ENCODE measurements around the gene NAPSA. TPM values are rescaled to one million over a fixed set of nuclear protein-coding genes. Genes with fewer than 3 reads are reported as not detected.

Gene NAPSA
- total RNA-seq, 1 donor from 2014 or later, result not detected

- H2AFZ ChIP-seq (ENCODE audit: low read depth, low read length), result no peak overlapping the region
- H3K4me1 Mint-ChIP-seq (ENCODE audit: low read depth, unreplicated experiment), result no peaks in the 10 kb centered on the region
- peaks cover 8% of the 10 kb centered on the region for H3K36me3 Mint-ChIP-seq (ENCODE audit: low read depth, unreplicated experiment)
- peak overlapping the region; percentile 77 for H3K4me3 Mint-ChIP-seq (ENCODE audit: unreplicated experiment)
- H3K27ac Mint-ChIP-seq (ENCODE audit: unreplicated experiment), result no peak overlapping the region
- H3K9me3 Mint-ChIP-seq (ENCODE audit: unreplicated experiment), result no peaks in the 10 kb centered on the region
- H3K4me2 ChIP-seq (ENCODE audit: low read length), result peak overlapping the region; percentile 54
- no peaks in the 10 kb centered on the region for H3K9me3 ChIP-seq (ENCODE audit: insufficient read depth, low read depth, low read length)
- H3K4me3 ChIP-seq (ENCODE audit: insufficient read depth, low read depth, low read length), result no peak overlapping the region
- no peak overlapping the region for H3K27ac ChIP-seq (ENCODE audit: low read depth, low read length)
- peaks cover 2% of the 10 kb centered on the region for H3K27me3 Mint-ChIP-seq (ENCODE audit: low read depth, unreplicated experiment)
- H3K9ac ChIP-seq (ENCODE audit: low read length), result no peak overlapping the region
- TF ChIP-seq EZH2 (IDR thresholded peaks at IDR 0.05; ENCODE audit: insufficient read depth, low read length), result no peak
- TF ChIP-seq, protein P1, sequence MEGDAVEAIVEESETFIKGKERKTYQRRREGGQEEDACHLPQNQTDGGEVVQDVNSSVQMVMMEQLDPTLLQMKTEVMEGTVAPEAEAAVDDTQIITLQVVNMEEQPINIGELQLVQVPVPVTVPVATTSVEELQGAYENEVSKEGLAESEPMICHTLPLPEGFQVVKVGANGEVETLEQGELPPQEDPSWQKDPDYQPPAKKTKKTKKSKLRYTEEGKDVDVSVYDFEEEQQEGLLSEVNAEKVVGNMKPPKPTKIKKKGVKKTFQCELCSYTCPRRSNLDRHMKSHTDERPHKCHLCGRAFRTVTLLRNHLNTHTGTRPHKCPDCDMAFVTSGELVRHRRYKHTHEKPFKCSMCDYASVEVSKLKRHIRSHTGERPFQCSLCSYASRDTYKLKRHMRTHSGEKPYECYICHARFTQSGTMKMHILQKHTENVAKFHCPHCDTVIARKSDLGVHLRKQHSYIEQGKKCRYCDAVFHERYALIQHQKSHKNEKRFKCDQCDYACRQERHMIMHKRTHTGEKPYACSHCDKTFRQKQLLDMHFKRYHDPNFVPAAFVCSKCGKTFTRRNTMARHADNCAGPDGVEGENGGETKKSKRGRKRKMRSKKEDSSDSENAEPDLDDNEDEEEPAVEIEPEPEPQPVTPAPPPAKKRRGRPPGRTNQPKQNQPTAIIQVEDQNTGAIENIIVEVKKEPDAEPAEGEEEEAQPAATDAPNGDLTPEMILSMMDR (IDR thresholded peaks at IDR 0.05; ENCODE audit: insufficient read depth, low read depth, low read length), result no peak
- FAIRE-seq (no peak), DNase-seq (ENCODE audit: low read depth) (no peak)
- H3K79me2 ChIP-seq (ENCODE audit: insufficient read depth, low read length), result no peaks in the 10 kb centered on the region
- no peaks in the 10 kb centered on the region for H3K4me1 ChIP-seq (ENCODE audit: insufficient read depth, low read length)
- H3K36me3 ChIP-seq (ENCODE audit: insufficient read depth, low read length), result peaks cover 7% of the 10 kb centered on the region
- H3K27me3 ChIP-seq (ENCODE audit: insufficient read depth, low read length), result no peaks in the 10 kb centered on the region
- H4K20me1 ChIP-seq (ENCODE audit: insufficient read depth, low read length), result peaks cover 13% of the 10 kb centered on the region
These were observed 11.6 kb upstream of the NAPSA start for GRCh38 chr19:50377051-50377461.

DNA sequence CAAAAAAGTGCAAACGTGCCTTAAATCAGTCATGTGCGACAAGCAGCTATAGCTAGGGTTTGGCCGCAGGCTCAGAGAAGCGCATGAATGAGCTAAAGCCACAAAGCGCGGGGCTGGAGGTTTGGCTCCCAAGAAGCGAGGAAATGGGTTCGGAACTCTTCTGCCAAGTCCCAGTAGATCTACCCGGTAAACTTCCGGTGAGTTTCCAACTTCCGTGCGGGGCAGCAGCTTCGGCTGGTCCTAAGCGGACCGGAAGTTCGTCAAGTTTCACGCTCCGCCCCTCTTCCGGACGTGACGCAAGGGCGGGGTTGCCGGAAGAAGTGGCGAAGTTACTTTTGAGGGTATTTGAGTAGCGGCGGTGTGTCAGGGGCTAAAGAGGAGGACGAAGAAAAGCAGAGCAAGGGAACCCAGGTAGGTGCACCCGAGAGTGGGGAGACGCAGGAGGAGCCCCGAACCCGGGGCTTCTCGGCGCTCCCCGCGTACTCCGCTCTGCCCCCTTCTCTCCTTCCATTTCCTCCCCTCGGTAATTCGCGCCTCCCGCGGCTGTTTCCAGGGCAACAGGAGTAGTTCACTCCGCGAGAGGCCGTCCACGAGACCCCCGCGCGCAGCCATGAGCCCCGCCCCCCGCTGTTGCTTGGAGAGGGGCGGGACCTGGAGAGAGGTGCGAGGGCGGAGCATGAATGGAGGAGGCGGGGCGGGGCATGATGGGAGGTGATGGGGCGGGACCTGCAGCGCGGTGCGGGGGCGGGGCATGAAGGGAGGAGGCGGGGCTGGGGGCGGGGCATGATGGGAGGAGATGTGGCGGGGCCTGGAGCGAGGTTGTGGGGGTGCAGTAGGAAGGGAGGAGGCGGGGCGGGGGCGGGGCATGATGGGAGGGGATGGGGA lies 11.0 kb upstream of the NAPSA start, which contains the start of gene NR1H2:
TSS of gene NR1H2 (plus strand) at position 292 of the 885 bp plus-strand sequence. CDS start 1,149 bp downstream, outside the sequence.
- H3K4me2 ChIP-seq (ENCODE audit: low read length), result peak within 1 kb of the TSS; percentile 85
- Mint-ChIP-seq H3K27ac (ENCODE audit: unreplicated experiment) (peak within 1 kb of the TSS; percentile 100), H3K4me1 (ENCODE audit: low read depth, unreplicated experiment) (no peaks in the 10 kb centered on the region), H3K36me3 (ENCODE audit: low read depth, unreplicated experiment) (peaks cover 7% of the 10 kb centered on the region), H3K4me3 (ENCODE audit: unreplicated experiment) (peak within 1 kb of the TSS; percentile 97), H3K27me3 (ENCODE audit: low read depth, unreplicated experiment) (peaks cover 2% of the 10 kb centered on the region), H3K9me3 (ENCODE audit: unreplicated experiment) (no peaks in the 10 kb centered on the region)
- H4K20me1 ChIP-seq (ENCODE audit: insufficient read depth, low read length), result peaks cover 13% of the 10 kb centered on the region
- no peaks in the 10 kb centered on the region for H3K79me2 ChIP-seq (ENCODE audit: insufficient read depth, low read length)
- H3K9ac ChIP-seq (ENCODE audit: low read length), result peak within 1 kb of the TSS; percentile 91
- peak; percentile 97 for DNase-seq (ENCODE audit: low read depth)
- H3K36me3 ChIP-seq (ENCODE audit: insufficient read depth, low read length), result peaks cover 6% of the 10 kb centered on the region
- H3K4me3 ChIP-seq (ENCODE audit: insufficient read depth, low read depth, low read length), result peak within 1 kb of the TSS; percentile 79
- no peak for FAIRE-seq
- TF ChIP-seq, protein P1 (IDR thresholded peaks at IDR 0.05; ENCODE audit: insufficient read depth, low read depth, low read length), result no peak
- TF ChIP-seq EZH2 (IDR thresholded peaks at IDR 0.05; ENCODE audit: insufficient read depth, low read length), result no peak
- H3K9me3 ChIP-seq (ENCODE audit: insufficient read depth, low read depth, low read length), result no peaks in the 10 kb centered on the region
- H3K4me1 ChIP-seq (ENCODE audit: insufficient read depth, low read length), result no peaks in the 10 kb centered on the region
- no peaks in the 10 kb centered on the region for H3K27me3 ChIP-seq (ENCODE audit: insufficient read depth, low read length)
- H2AFZ ChIP-seq (ENCODE audit: low read depth, low read length), result peak within 1 kb of the TSS; percentile 81
- peak within 1 kb of the TSS; percentile 92 for H3K27ac ChIP-seq (ENCODE audit: low read depth, low read length)

Measured in astrocyte (in vitro differentiated cells and primary cell).